SKM-1 (cell line): ENCODE results near the gene TAX1BP3.
"Not testable (repeated sequence)": the region's sequence is repeated elsewhere in the genome, so short reads cannot be mapped to it uniquely, and the experiment has no call there.

ENCODE experiments used
- DNase-seq: peaks from one replicate; lab custom pipeline; 2025; ENCODE audit not compliant: unreplicated experiment; lab: John Stamatoyannopoulos, UW

The TAX1BP3 gene, protein sequence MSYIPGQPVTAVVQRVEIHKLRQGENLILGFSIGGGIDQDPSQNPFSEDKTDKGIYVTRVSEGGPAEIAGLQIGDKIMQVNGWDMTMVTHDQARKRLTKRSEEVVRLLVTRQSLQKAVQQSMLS

DNA sequence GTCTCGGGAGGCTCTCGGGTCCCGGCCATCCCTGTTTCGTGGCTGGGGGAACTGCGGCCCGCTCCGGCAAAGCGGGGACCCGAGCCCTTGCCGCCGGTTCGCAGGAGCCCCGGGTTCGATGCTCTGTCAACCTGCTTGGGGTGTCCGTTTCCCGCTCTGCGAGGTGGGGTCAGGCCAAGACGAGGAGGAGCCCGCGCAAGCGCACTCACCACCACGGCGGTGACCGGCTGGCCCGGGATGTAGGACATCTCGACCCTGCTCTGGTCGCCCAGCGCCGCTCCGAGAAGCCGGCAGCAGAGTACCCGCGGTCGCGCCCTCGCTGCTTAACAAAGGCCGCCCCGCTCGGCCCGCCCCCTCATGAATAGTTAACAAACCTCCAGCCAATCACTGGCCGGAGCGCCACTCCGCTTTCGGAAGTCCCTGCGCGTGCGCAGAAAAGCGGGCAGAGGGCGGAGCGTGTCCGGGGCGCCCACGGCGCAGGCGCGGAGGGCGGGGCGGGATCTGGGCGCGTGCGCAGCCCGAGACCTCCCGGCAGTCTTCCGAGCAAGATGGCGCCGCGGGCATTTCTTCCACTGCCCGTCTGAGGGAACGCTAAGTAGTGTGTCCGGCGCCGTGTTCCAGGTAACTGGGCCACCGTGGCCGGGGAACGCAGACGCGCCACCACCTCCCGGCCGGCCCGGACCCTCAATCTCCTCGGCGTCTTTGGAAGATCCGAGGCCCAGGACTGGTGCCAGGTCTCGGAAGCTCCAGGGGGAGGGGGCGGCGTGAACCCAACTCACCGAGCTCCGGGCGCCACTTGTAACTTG is at the start of gene TAX1BP3, which contains the start of gene EMC6:
Gene TAX1BP3 (minus strand): TSS at position 300 of the 806 bp plus-strand sequence. CDS start 52 bp downstream, at position 248.
Gene EMC6 (plus strand): TSS at position 534 of the 806 bp plus-strand sequence. CDS start 335 bp downstream, outside the sequence.
- peak; percentile 44 for DNase-seq

GRCh38 chr17:3715296-3715695 is 46.9 kb upstream of the TAX1BP3 start:
- no peak for DNase-seq

DNA sequence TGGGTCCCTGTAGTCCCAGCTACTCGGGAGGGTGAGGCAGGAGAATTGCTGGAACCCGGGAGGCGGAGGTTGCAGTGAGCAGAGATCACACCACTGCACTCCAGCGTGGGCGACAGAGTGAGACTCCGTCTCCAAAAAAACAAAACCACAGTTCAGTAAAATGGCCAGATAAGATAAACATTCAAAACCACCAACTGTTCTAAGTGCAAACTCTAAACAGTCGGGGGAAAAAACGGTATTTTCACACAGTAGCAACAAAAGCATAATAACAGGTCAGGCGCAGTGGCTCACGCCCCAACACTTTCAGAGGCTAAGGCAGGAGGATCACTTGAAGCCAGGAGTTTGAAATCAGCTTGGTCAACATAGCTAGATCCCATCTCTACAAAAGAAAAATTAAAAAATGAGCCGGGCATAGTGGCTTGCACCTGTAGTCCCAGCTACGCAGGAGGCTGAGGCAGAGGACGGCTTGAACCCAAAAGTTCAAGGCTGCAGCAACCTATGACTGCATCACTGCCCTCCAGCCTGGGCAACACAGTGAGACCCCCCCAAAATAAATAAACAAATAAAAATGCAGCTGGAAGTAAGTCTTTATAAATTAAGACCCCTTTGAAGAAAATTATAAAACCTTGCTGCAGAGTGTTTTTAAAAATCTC is 44.6 kb upstream of the TAX1BP3 start:
- no peak for DNase-seq

- DNase-seq = peak; percentile 9
These were observed 42.6 kb upstream of the TAX1BP3 start for GRCh38 chr17:3710951-3711383.

- no peak for DNase-seq
These were observed 40.0 kb upstream of the TAX1BP3 start for GRCh38 chr17:3708366-3708765.

- not testable (repeated sequence) for DNase-seq
These were observed 37.3 kb upstream of the TAX1BP3 start for GRCh38 chr17:3705718-3705984.

GRCh38 chr17:3704931-3705717 is 36.7 kb upstream of the TAX1BP3 start:
- DNase-seq = no peak

DNA sequence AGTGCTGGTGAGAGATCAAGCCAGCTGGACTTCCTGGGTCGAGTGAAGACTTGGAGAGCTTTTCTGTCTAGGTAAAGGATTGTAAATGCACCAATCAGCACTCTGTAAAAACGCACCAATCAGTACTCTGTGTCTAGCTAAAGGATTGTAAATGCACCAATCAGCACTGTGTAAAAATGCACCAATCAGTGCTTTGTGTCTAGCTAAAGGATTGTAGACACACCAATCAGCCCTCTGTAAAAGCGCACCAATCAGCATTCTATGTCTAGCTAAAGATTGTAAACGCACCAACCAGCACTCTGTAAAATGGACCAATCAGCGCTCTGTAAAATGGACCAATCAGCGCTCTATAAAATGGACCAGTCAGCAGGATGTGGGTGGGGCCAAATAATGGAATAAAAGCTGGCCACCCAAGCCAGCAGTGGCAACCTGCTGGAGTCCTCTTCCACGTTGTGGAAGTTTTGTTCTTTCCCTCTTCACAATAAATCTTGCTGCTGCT is 33.7 kb upstream of the TAX1BP3 start:
- not testable (repeated sequence) for DNase-seq

- no peak for DNase-seq
These were observed 31.6 kb upstream of the TAX1BP3 start for GRCh38 chr17:3699951-3700350.

- no peak for DNase-seq
These were observed 29.8 kb upstream of the TAX1BP3 start for GRCh38 chr17:3698139-3698538.

- DNase-seq = no peak
These were observed 28.7 kb upstream of the TAX1BP3 start for GRCh38 chr17:3697103-3697476.

DNA sequence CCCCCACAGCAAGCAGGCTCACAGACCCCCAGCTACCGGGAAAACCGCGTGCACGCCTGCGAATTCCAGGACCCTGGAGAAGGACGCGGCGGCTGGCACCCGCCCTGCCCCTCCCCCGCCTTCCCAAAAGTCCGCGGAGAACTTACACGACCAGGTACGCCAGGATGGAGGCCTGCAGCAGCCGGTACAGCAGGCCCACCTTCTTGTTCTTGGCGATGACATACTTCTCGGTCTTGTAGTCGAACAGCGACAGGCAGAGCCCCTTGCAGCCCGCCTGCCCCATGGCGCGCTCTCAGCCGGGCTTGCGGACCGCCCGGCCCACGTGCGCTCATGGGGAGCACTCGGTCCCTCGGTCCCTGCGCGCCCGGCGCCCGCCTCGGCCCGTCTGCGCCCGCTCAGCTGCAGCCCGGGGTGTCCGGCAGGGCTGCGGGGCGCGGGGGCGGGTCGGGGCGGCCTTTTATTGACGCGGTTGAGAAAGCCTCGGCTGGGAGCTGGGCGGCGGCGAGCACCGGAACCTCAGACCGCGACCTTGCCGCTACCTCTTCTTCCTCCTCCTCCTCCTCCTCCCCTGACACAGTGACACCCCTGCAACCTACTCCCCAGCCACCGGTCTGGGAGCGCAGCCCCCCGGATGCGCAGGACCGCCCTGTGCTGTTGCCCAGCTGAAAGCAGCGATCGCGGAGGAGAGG is 27.5 kb upstream of the TAX1BP3 start, which contains the start of gene P2RX5:
Gene P2RX5 (minus strand): TSS at position 433 of the 689 bp plus-strand sequence. CDS start 150 bp downstream, at position 283.
- peak; percentile 30 for DNase-seq

DNA sequence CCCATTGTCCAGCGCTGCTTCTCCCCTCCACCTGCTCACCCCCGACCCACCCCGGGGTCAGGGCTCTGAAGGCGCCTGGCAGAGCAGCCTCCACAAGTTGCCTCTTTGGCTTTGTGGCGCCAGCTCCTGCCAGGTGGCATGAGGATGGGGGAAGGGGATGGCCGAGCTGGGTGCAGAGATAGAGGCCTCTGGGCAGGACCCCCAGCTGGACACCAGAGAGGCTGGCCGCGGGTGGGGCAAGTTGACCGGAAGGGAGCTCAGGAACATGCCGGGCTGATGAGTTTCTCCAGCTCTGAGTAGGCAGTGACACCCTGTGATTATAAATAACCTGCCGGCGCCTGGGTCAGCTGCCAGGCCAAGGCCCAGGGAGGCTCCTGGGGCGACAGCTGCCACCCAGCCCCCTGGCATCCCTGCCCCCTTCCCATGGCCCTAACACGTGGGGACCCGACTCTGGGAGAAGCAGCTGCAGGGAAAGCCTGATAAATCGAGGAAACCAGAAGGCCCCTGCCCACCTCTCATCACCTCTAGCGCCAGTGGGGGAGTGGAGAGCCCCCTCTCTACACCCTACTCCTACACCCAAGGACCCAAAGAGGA is 26.8 kb upstream of the TAX1BP3 start:
- DNase-seq = no peak

GRCh38 chr17:3693829-3694231 is 25.5 kb upstream of the TAX1BP3 start:
- no peak for DNase-seq

GRCh38 chr17:3693141-3693540 is 24.8 kb upstream of the TAX1BP3 start:
- DNase-seq = no peak

DNA sequence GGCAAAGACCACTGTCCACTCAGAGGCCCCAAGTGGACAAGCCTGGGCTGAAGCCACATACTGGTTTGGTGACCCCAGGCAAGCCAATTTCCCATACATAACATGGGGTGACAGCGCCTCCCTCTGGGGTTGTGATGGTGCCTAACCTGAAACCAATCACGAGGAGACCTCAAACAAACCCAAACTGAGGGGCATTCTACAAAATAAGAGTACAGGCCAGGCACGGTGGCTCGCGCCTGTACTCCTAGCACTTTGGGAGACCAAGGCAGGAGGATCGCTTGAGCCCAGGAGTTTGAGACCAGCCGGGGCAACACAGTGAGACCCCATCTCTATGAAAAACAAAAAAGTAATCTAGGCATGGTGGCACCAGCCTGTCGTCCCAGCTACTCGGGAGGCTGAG is 24.0 kb upstream of the TAX1BP3 start:
- no peak for DNase-seq

DNA sequence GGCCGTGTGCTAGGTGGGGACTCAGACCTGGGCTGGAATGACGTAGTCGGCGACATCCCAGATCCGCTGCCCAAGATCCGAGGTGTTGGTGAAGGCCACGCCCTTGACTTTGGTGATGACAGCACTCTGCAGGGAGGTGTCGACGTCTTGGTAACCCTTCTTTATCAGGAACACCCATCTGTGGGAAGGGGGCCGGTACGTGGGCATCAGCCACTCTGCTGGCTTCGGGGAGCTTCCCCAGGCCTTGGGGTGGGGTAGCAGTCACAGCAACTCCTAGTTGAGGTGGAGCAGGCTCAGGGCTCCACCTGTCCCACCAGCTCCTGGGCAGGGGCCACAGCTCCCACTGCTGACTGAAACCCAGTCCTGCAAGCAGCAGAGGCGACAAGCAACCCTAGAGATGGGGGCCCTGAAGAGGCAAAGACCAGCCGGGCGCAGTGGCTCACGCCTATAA is 23.3 kb upstream of the TAX1BP3 start:
- DNase-seq = no peak

GRCh38 chr17:3690094-3690715 is 21.8 kb upstream of the TAX1BP3 start:
- DNase-seq = no peak

DNA sequence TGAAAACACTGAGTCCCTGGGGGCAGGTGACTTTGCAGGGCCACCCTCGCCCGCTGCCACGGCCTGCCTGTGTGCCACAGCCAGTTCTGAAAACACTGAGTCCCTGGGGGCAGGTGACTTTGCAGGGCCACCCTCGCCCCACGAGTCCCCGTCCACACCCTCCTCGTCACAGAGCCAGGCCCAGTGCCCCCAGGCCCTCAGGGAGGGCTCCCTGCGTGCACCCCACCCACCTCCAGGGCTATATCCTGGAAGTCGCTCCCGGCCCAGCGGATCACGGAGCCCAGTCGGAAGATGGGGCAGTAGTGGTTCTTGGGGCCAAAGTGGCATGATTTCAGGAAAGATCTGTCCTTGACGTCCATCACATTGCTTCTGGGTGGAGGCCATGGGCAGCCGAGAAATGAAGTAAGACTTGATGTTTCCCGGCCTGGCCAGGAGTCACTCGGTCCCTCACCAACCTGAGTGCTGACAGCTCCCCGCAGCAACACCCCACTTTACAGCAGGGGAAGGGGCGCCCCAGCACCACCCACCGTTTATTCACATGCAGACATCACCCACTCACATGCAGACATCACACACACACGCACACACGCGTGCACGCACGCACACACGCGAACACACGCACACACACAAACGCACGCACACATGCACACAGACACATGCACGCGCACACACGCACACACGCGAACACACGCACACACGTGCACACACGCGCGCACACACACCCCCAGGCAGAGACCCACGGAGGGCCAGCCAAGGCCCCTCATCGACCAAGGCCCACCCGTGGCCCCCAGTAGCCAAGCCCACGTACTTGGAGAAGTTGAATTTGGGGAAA is 21.1 kb upstream of the TAX1BP3 start:
- no peak for DNase-seq
